NB4 (cell line): ENCODE results near the gene GALNT2.

Experiments used
- MYC ChIP-seq: IDR thresholded peaks from 2 replicates; pipeline ENCODE4 v1.6.1; 2011; ENCODE audit warnings: low read depth, low read length
- TF ChIP-seq, protein P1 (sequence below): IDR thresholded peaks from one replicate; pipeline ENCODE4 v1.5.1; 2012; ENCODE audit warnings: low read depth, low read length

DNA sequence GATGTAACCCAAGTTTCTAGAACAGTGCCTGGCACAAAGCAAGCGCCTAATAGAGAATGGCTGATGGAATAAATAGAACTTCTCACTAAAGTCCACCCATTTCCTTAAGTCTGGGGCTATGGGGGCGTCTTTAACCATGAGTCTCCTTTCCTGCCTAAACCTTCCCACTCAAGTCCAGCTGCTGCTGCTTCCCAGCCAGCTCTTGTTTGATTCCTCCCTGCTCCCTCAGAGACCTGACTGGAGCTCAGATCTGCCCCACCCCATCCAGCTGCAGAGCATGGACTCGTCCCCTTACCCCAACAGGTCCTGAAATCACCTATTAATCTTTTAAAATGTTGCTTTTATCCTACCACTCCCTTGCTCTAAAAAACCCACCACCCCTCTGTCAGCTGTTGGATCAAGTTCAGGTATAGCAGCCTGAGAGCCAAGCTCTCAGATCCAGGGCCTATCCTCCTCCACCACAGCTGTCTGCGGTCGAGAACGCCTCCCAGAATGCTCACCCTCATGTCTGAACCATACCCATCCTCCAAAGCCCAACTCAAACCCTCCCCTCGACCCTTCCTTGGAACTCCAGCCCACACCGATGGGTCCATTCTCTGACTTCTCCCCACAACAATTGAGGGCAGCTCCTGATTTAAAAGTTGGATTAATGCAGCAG lies 12.8 kb upstream of the GALNT2 start:
- no peak for TF ChIP-seq MYC
- TF ChIP-seq, protein P1, sequence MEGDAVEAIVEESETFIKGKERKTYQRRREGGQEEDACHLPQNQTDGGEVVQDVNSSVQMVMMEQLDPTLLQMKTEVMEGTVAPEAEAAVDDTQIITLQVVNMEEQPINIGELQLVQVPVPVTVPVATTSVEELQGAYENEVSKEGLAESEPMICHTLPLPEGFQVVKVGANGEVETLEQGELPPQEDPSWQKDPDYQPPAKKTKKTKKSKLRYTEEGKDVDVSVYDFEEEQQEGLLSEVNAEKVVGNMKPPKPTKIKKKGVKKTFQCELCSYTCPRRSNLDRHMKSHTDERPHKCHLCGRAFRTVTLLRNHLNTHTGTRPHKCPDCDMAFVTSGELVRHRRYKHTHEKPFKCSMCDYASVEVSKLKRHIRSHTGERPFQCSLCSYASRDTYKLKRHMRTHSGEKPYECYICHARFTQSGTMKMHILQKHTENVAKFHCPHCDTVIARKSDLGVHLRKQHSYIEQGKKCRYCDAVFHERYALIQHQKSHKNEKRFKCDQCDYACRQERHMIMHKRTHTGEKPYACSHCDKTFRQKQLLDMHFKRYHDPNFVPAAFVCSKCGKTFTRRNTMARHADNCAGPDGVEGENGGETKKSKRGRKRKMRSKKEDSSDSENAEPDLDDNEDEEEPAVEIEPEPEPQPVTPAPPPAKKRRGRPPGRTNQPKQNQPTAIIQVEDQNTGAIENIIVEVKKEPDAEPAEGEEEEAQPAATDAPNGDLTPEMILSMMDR = no peak
